SK-N-MC (cell line): ENCODE results near the gene MRM3.

Experiments
- EZH2 ChIP-seq: fragments of 200-600 bp; sonication (generic); IDR thresholded peaks from one replicate; pipeline ENCODE4 v1.6.1; 2017; ENCODE audit warnings: antibody characterized with exemption
- POLR2AphosphoS5 ChIP-seq: IDR thresholded peaks from 2 replicates; pipeline ENCODE4 v1.6.1; 2012; ENCODE audit warnings: mild to moderate bottlenecking, low read depth, low read length, borderline replicate concordance

- TF ChIP-seq EZH2 (no peak), POLR2AphosphoS5 (no peak)
Measured at GRCh38 chr17:745406-745805, 36.7 kb upstream of the MRM3 start.
